Suprapubic skin (tissue), 3 donors: ENCODE data around the gene GGT5.
"Not testable (repeated sequence)": the region's sequence is repeated elsewhere in the genome, so short reads cannot be mapped to it uniquely, and the experiment has no call there.

Experiments used
- CTCF ChIP-seq, 2 donors: fragments of 200-600 bp in 1 of 2; fragments of 450-650 bp in 1 of 2; sonication (generic) in 1 of 2; IDR thresholded peaks; one replicate each; pipeline ENCODE4 v1.5.1; 2016 to 2019; ENCODE audit warnings: antibody characterized with exemption in 2 of 2, mild to moderate bottlenecking in 1 of 2, moderate library complexity in 1 of 2
- POLR2A ChIP-seq, 2 donors: fragments of 450-650 bp; IDR thresholded peaks; one replicate each; pipeline ENCODE4 v1.6.1; 2017; ENCODE audit warnings: antibody characterized with exemption in 2 of 2, mild to moderate bottlenecking in 2 of 2, moderate library complexity in 2 of 2

DNA sequence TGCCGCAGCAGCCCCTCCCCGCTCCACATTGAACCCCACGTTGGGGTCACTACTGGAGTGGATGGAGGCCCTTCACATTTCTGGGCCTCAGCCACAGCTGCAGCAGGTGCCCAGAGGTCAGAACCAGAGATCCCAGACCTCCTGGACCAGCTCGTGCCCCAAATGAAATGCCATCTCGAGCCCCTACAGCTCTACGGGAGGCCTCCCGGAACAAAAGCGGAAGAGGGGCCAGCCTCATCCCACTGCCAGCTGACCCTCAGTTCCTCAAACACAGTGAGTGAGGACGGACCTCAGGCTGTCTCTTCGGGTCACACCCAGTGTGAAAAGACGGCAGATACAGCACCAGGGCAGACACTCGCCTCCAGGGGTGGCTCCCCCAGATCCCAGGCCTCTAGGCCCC lies 8.2 kb upstream of the GGT5 start:
- not testable (repeated sequence) for TF ChIP-seq CTCF, POLR2A (IDR thresholded peaks at IDR 0.05)
